LNCaP clone FGC (cell line): Measurements from ENCODE around the gene DCLK1.

Experiments
- DNase-seq: peaks from one replicate; pipeline ENCODE4 v3.0.0-alpha.2; 2011; ENCODE audit warnings: low read depth
- H3K4me3 ChIP-seq: 2 replicates; pipeline ENCODE4 v1.5.1; 2011; ENCODE audit warnings: mild to moderate bottlenecking, low read depth, low read length, control low read depth
- TF ChIP-seq, protein P1 (sequence below): IDR thresholded peaks from 2 replicates; pipeline ENCODE4 v1.5.1; 2012; ENCODE audit warnings: mild to moderate bottlenecking; ENCODE audit not compliant: control insufficient read depth, insufficient read depth; ENCODE audit errors: extremely low read depth

The DCLK1 gene

GRCh38 chr13:36006894-36007675 is 124.1 kb downstream of the DCLK1 start:
- H3K4me3 ChIP-seq, result no peak overlapping the region
- DNase-seq, result peak; percentile 18
- TF ChIP-seq, protein P1, sequence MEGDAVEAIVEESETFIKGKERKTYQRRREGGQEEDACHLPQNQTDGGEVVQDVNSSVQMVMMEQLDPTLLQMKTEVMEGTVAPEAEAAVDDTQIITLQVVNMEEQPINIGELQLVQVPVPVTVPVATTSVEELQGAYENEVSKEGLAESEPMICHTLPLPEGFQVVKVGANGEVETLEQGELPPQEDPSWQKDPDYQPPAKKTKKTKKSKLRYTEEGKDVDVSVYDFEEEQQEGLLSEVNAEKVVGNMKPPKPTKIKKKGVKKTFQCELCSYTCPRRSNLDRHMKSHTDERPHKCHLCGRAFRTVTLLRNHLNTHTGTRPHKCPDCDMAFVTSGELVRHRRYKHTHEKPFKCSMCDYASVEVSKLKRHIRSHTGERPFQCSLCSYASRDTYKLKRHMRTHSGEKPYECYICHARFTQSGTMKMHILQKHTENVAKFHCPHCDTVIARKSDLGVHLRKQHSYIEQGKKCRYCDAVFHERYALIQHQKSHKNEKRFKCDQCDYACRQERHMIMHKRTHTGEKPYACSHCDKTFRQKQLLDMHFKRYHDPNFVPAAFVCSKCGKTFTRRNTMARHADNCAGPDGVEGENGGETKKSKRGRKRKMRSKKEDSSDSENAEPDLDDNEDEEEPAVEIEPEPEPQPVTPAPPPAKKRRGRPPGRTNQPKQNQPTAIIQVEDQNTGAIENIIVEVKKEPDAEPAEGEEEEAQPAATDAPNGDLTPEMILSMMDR, result no peak

GRCh38 chr13:36006347-36006746 is 124.8 kb downstream of the DCLK1 start:
- TF ChIP-seq, protein P1, result no peak
- no peak overlapping the region for H3K4me3 ChIP-seq
- peak; percentile 59 for DNase-seq

GRCh38 chr13:36001561-36001960 is 129.6 kb downstream of the DCLK1 start:
- DNase-seq, result no peak
- H3K4me3 ChIP-seq, result no peak overlapping the region
- TF ChIP-seq, protein P1, result no peak

- TF ChIP-seq, protein P1, result no peak
- no peak for DNase-seq
These were observed 131.2 kb downstream of the DCLK1 start for GRCh38 chr13:36000028-36000427.

DNA sequence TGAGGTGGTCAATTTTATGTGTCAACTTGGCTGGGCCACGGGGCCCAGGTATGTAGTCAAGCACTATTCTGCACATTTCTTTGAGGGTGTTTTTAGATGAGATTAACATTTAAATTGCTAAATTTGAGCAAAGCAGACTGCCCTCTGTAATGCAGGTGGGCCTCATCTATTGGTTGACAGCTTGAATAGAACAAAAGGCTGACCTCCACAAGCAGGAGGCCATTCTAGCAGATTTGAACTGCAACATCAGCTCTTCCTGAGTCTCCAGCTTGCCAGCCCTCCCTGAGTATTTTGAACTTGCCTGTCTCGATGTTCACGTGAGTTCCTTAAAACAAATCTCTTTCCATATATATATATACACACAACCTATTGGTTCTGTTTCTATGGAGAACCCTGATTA is 134.8 kb downstream of the DCLK1 start:
- TF ChIP-seq, protein P1, result no peak
- no peak for DNase-seq
- H3K4me3 ChIP-seq, result no peak overlapping the region

More at GRCh38 chr13:36000028-36000427, 131.2 kb downstream of the DCLK1 start:
- H3K4me3 ChIP-seq, result no peak overlapping the region

DNA sequence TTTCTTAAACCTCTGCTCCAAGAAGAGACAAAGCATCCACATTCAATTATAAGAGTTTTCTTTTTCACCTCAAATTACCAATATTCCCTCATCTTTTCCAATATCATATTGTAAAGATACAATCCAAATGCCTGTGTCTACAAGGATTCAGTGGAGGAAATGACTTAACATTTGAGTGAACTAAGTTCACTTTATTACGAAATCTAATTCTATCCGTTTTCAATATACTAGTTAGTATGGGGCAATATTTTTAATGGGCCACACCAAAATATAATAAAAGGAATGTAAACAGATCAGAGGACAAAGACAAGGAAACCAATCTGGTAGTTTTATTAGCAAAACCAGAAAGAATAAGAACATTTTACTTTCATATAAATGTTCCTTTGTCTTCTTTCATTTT is 136.0 kb downstream of the DCLK1 start:
- DNase-seq, result no peak
- TF ChIP-seq, protein P1, result no peak
- no peak overlapping the region for H3K4me3 ChIP-seq
